ENCODE results near the gene SPNS2.

The SPNS2 gene

GRCh38 chr17:4480929-4481898, 17.5 kb upstream of the SPNS2 start:
- no peak for DNase-seq

GRCh38 chr17:4482338-4483011, 16.2 kb upstream of the SPNS2 start:
- no peak for DNase-seq

GRCh38 chr17:4483012-4483840, 15.5 kb upstream of the SPNS2 start:
- no peak for DNase-seq

- DNase-seq, result peak; percentile 19
Observed at GRCh38 chr17:4485676-4486646, 12.7 kb upstream of the SPNS2 start.

- no peak for DNase-seq
Observed at GRCh38 chr17:4487296-4487695, 11.4 kb upstream of the SPNS2 start.

GRCh38 chr17:4487820-4488716, 10.6 kb upstream of the SPNS2 start:
- no peak for DNase-seq

- no peak for DNase-seq
Observed at GRCh38 chr17:4488989-4489595, 9.6 kb upstream of the SPNS2 start.

- no peak for DNase-seq
Observed at GRCh38 chr17:4490109-4490591, 8.5 kb upstream of the SPNS2 start.

GRCh38 chr17:4490637-4491061, 8.0 kb upstream of the SPNS2 start:
- DNase-seq, result no peak

GRCh38 chr17:4492721-4493561, 5.7 kb upstream of the SPNS2 start:
- DNase-seq, result no peak

GRCh38 chr17:4497101-4497824, 1.4 kb upstream of the SPNS2 start:
- no peak for DNase-seq

GRCh38 chr17:4499431-4500190, 930 bp downstream of the SPNS2 start:
- peak; percentile 26 for DNase-seq

- DNase-seq, result no peak
Observed at GRCh38 chr17:4500191-4500571, 1.5 kb downstream of the SPNS2 start.

- DNase-seq, result no peak
Observed at GRCh38 chr17:4501295-4501949, 2.7 kb downstream of the SPNS2 start.

GRCh38 chr17:4502466-4503154, 3.9 kb downstream of the SPNS2 start:
- DNase-seq, result no peak

- DNase-seq, result no peak
Observed at GRCh38 chr17:4503283-4504025, 4.8 kb downstream of the SPNS2 start.
